ENCODE results near the gene SOWAHA. TPM values are rescaled to one million over a fixed set of nuclear protein-coding genes. Genes with fewer than 3 reads are reported as not detected.
A peak's percentile ranks its signal among the peaks of the same experiment; 100 is the strongest.

The SOWAHA gene
- total and polyA plus RNA-seq, 2 donors (not counting 3 experiments of a cell fraction or from before 2014, with no cell fraction given): not detected

DNA sequence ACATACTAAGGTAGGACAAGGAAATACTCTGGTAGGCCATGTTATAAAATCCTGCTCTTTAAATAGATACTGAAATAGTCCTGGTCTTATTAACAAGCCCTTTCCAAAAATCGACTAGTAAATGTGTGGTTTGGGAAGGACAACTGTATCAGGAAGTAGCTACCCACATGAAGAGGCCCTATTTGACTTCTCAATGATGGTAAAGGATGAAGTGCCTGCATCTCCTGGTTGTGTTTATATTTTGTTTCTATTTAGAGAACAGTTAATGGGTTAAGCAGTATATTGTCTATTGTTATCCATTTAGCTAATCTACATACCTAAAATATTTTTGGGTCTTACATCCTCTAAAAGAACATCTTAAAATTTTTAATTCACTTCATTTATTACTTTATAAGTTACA lies 40.7 kb downstream of the SOWAHA start:
- CTCF ChIA-PET: interaction anchor here (0.8 to 2.2 kb wide), 11 partner anchors 10 to 99 kb away, joined by 3 to 13 read pairs (median 4); partner anchors contain the start of genes GDF9, SHROOM1 and UQCRQ

DNA sequence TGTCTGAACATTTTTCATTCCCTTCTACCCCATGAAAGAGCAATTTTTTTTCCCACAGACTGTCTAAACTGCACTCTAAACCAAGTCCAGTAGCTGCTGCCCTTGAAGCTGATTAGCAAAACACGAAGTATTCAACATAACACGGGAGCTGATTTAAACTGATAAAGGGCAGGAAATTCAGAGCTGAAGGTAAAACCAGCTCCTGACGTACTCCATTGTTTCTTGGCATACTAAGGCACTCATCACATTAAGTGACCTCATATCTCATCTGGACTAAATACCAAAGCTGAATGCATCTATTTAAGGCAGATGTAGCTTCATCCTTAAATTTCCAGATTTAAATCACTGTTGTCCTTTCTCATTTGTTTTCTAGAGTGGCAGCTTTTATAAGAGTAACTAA lies 41.2 kb downstream of the SOWAHA start:
- ChIA-PET CTCF (interaction anchor here (0.5 to 2.2 kb wide), 14 partner anchors 9 to 105 kb away, joined by 3 to 13 read pairs (median 4); partner anchors contain the start of genes GDF9, SHROOM1 and UQCRQ), POLR2A (interaction anchor here (1.0 kb wide), 1 partner anchor 12 kb away, joined by 4 read pairs; the partner anchor contains the start of genes GDF9 and UQCRQ)
- H3K36me3 ChIP-seq (ENCODE audit: control insufficient read depth in 2 of 2, extremely low read depth in 1 of 2, insufficient read depth in 2 of 2, low read length in 2 of 2): no peaks in the 10 kb centered on the region
- H4K20me1 ChIP-seq (replicated peaks; ENCODE audit: control insufficient read depth, extremely low read depth, insufficient read depth, low read length): no peaks in the 10 kb centered on the region
- peak; percentile 61 for TF ChIP-seq JUN (IDR thresholded peaks at IDR 0.05; ENCODE audit: borderline replicate concordance, insufficient read depth, insufficient read length, low read depth)
- TF ChIP-seq, protein P1, sequence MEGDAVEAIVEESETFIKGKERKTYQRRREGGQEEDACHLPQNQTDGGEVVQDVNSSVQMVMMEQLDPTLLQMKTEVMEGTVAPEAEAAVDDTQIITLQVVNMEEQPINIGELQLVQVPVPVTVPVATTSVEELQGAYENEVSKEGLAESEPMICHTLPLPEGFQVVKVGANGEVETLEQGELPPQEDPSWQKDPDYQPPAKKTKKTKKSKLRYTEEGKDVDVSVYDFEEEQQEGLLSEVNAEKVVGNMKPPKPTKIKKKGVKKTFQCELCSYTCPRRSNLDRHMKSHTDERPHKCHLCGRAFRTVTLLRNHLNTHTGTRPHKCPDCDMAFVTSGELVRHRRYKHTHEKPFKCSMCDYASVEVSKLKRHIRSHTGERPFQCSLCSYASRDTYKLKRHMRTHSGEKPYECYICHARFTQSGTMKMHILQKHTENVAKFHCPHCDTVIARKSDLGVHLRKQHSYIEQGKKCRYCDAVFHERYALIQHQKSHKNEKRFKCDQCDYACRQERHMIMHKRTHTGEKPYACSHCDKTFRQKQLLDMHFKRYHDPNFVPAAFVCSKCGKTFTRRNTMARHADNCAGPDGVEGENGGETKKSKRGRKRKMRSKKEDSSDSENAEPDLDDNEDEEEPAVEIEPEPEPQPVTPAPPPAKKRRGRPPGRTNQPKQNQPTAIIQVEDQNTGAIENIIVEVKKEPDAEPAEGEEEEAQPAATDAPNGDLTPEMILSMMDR (IDR thresholded peaks at IDR 0.05; ENCODE audit: extremely low read depth in 1 of 2, insufficient read depth in 1 of 2, low read depth in 1 of 2, low read length in 2 of 2): no peak
- H2AFZ ChIP-seq (ENCODE audit: low read depth, low read length): no peak overlapping the region
- peak; percentile 49 for FAIRE-seq
- intact Hi-C loops (cut with micrococcal nuclease) (loop anchor here (1.0 kb wide), 1 partner anchor 24 kb away; the partner anchor contains the start of gene SHROOM1), dilution Hi-C loops (cut with MboI; ENCODE audit: extremely low pct_ligation_motif_present, low sequenced_read_pairs) (no loop called here)
- H3K9me1 ChIP-seq (replicated peaks; ENCODE audit: control insufficient read depth, extremely low read depth, insufficient read depth, low read length): no peaks in the 10 kb centered on the region
- H3K9ac ChIP-seq (replicated peaks; ENCODE audit: extremely low read depth, insufficient read depth, low read length): no peak overlapping the region
- no TSS peak for BruUV-seq (replicated peaks)
- H3K79me2 ChIP-seq (ENCODE audit: control insufficient read depth, insufficient read depth, low read length): no peaks in the 10 kb centered on the region
- H3K4me1 ChIP-seq (ENCODE audit: control insufficient read depth, extremely low read depth, insufficient read depth, low read length): no peaks in the 10 kb centered on the region
- no peaks in the 10 kb centered on the region for H3K9me3 ChIP-seq (replicated peaks; ENCODE audit: control insufficient read depth, insufficient read depth, low read length)
- no peak overlapping the region for H3K4me2 ChIP-seq (ENCODE audit: insufficient read depth, low read length)
- peak; percentile 73 for DNase-seq (ENCODE audit: low read depth, low spot score)
- no peak overlapping the region for H3K27ac ChIP-seq (ENCODE audit: insufficient read depth, low read depth, low read length)
- H3K4me3 ChIP-seq (replicated peaks in 1 of 3; ENCODE audit: insufficient read depth in 1 of 3, low read depth in 1 of 3, low read length in 3 of 3): no peak overlapping the region
- no peaks in the 10 kb centered on the region for H3K27me3 ChIP-seq (ENCODE audit: control insufficient read depth in 2 of 2, insufficient read depth in 2 of 2, low read length in 2 of 2)

More for the DNA sequence above, 40.7 kb downstream of the SOWAHA start:
- H3K27ac ChIP-seq (ENCODE audit: insufficient read depth, low read depth, low read length): no peak overlapping the region
- no peaks in the 10 kb centered on the region for H3K9me1 ChIP-seq (replicated peaks; ENCODE audit: control insufficient read depth, extremely low read depth, insufficient read depth, low read length)
- FAIRE-seq (no peak), DNase-seq (ENCODE audit: low read depth, low spot score) (no peak)
- H3K4me3 ChIP-seq (replicated peaks in 1 of 3; ENCODE audit: insufficient read depth in 1 of 3, low read depth in 1 of 3, low read length in 3 of 3): no peak overlapping the region
- TF ChIP-seq FOS (IDR thresholded peaks at IDR 0.05; ENCODE audit: borderline replicate concordance, insufficient read depth, low read length) (no peak), GATA2 (IDR thresholded peaks at IDR 0.05; ENCODE audit: insufficient read depth, insufficient read length, low read depth, low read length) (no peak), POLR2A (IDR thresholded peaks at IDR 0.05; ENCODE audit: low read depth, low read length) (no peak)
- TF ChIP-seq, protein P1 (IDR thresholded peaks at IDR 0.05; ENCODE audit: extremely low read depth in 1 of 2, insufficient read depth in 1 of 2, low read depth in 1 of 2, low read length in 2 of 2): no peak
- no peaks in the 10 kb centered on the region for H3K4me1 ChIP-seq (ENCODE audit: control insufficient read depth, extremely low read depth, insufficient read depth, low read length)
- H3K4me2 ChIP-seq (ENCODE audit: insufficient read depth, low read length): no peak overlapping the region
- no TSS peak for BruUV-seq (replicated peaks)
- no peaks in the 10 kb centered on the region for H3K9me3 ChIP-seq (replicated peaks; ENCODE audit: control insufficient read depth, insufficient read depth, low read length)
- dilution Hi-C loops (cut with MboI; ENCODE audit: extremely low pct_ligation_motif_present, low sequenced_read_pairs): no loop called here
- no peaks in the 10 kb centered on the region for H3K79me2 ChIP-seq (ENCODE audit: control insufficient read depth, insufficient read depth, low read length)
- H3K27me3 ChIP-seq (ENCODE audit: control insufficient read depth in 2 of 2, insufficient read depth in 2 of 2, low read length in 2 of 2): no peaks in the 10 kb centered on the region
- no peak overlapping the region for H2AFZ ChIP-seq (ENCODE audit: low read depth, low read length)
- no peak overlapping the region for H3K9ac ChIP-seq (replicated peaks; ENCODE audit: extremely low read depth, insufficient read depth, low read length)
- intact Hi-C loops (cut with micrococcal nuclease): loop anchor here (1.0 kb wide), 1 partner anchor 23 kb away; the partner anchor contains the start of gene SHROOM1
- POLR2A ChIA-PET: interaction anchor here (1.0 kb wide), 1 partner anchor 12 kb away, joined by 4 read pairs; the partner anchor contains the start of genes GDF9 and UQCRQ
- H4K20me1 ChIP-seq (replicated peaks; ENCODE audit: control insufficient read depth, extremely low read depth, insufficient read depth, low read length): no peaks in the 10 kb centered on the region
- no peaks in the 10 kb centered on the region for H3K36me3 ChIP-seq (ENCODE audit: control insufficient read depth in 2 of 2, extremely low read depth in 1 of 2, insufficient read depth in 2 of 2, low read length in 2 of 2)

Data from endothelial cell of umbilical vein (primary cell).